HepG2 (cell line): ENCODE data around the gene MEGF10.

ENCODE experiments used
- ATF5 ChIP-seq: sonication (generic); formaldehyde crosslinking; IDR thresholded peaks from 2 replicates; pipeline ENCODE4 v1.4.0; 2020; ENCODE audit warnings: mild to moderate bottlenecking, low read depth, missing genetic modification reagents
- KDM3A ChIP-seq: IDR thresholded peaks from 2 replicates; pipeline ENCODE4 v1.6.1; 2018; ENCODE audit warnings: low read depth, missing compliant biosample characterization
- KDM4B ChIP-seq: sonication (generic); formaldehyde crosslinking; IDR thresholded peaks from 2 replicates; pipeline ENCODE4 v1.4.0; 2020; ENCODE audit warnings: missing genetic modification reagents
- NFAT5 ChIP-seq: sonication (generic); formaldehyde crosslinking; IDR thresholded peaks from 2 replicates; pipeline ENCODE4 v1.4.0; 2020; ENCODE audit warnings: missing genetic modification reagents
- SIN3A ChIP-seq: IDR thresholded peaks from 2 replicates; pipeline ENCODE4 v1.6.1; 2011; ENCODE audit warnings: low read depth, mild to moderate bottlenecking, control low read depth, low read length, borderline replicate concordance
- SRF ChIP-seq: IDR thresholded peaks from 2 replicates; pipeline ENCODE4 v1.6.1; 2011; ENCODE audit warnings: mild to moderate bottlenecking, low read depth, low read length, moderate library complexity
- TAF1 ChIP-seq: sonication (generic); formaldehyde crosslinking; IDR thresholded peaks from 2 replicates; pipeline ENCODE4 v1.4.0; 2020; ENCODE audit warnings: missing genetic modification reagents
- ZMAT3 ChIP-seq: sonication (generic); formaldehyde crosslinking; conservative IDR thresholded peaks from 2 replicates; pipeline ENCODE4 v1.7.0; 2021; ENCODE audit warnings: missing genetic modification reagents
- ZNF280B ChIP-seq: sonication (generic); formaldehyde crosslinking; IDR thresholded peaks from 2 replicates; pipeline ENCODE4 v1.5.0; 2020; ENCODE audit warnings: missing genetic modification reagents, mild to moderate bottlenecking, borderline replicate concordance
- ZNF616 ChIP-seq: sonication (generic); formaldehyde crosslinking; IDR thresholded peaks from 2 replicates; pipeline ENCODE4 v1.5.0; 2020; ENCODE audit warnings: low read depth, mild to moderate bottlenecking, missing genetic modification reagents

GRCh38 chr5:127492854-127493738 lies 202.5 kb downstream of the MEGF10 start:
- TF ChIP-seq KDM3A (CRISPR knock-in tag) (no peak), ATF5 (CRISPR knock-in tag) (no peak), TAF1 (no peak), ZNF280B (CRISPR knock-in tag) (no peak), KDM4B (CRISPR knock-in tag) (no peak), SIN3A (no peak), ZMAT3 (CRISPR knock-in tag) (no peak), ZNF616 (no peak), SRF (no peak), NFAT5 (CRISPR knock-in tag) (no peak)
